HL-60 (cell line): ENCODE results near the gene GLYR1.
"Not testable (repeated sequence)": the region's sequence is repeated elsewhere in the genome, so short reads cannot be mapped to it uniquely, and the experiment has no call there.

ENCODE experiments used
- DNase-seq, 2 experiments: peaks; one replicate each; pipeline ENCODE4 v3.0.0-alpha.2; 2010 to 2020; ENCODE audit warnings: low read depth in 1 of 2, low spot score in 1 of 2
- H3K27ac ChIP-seq: fragments of 250-450 bp; sonication (Bioruptor Pico); replicated peaks from 2 replicates; pipeline ENCODE4 v1.5.1; 2020; ENCODE audit warnings: mild to moderate bottlenecking, moderate library complexity
- H3K27me3 ChIP-seq: fragments of 250-450 bp; sonication (Bioruptor Pico); 2 replicates; pipeline ENCODE4 v1.5.1; 2021; ENCODE audit warnings: mild to moderate bottlenecking, moderate library complexity; ENCODE audit not compliant: insufficient read depth, poor library complexity, severe bottlenecking
- H3K4me3 ChIP-seq: replicated peaks from 2 replicates; pipeline ENCODE4 v1.5.1; 2011; ENCODE audit warnings: mild to moderate bottlenecking, control low read depth, low read length; ENCODE audit not compliant: insufficient read depth
- CTCF ChIP-seq: IDR thresholded peaks from one replicate; pipeline ENCODE4 v1.5.1; 2011; ENCODE audit warnings: low read length, control low read depth, inconsistent platforms; ENCODE audit not compliant: insufficient read depth
- GABPA ChIP-seq: IDR thresholded peaks from 2 replicates; pipeline ENCODE4 v1.6.1; 2012; ENCODE audit warnings: low read depth
- POLR2AphosphoS5 ChIP-seq: IDR thresholded peaks from 2 replicates; pipeline ENCODE4 v1.6.1; 2012; ENCODE audit warnings: low read depth
- REST ChIP-seq: IDR thresholded peaks from 2 replicates; pipeline ENCODE4 v1.6.1; 2012; ENCODE audit warnings: low read depth; ENCODE audit not compliant: insufficient replicate concordance
- SPI1 ChIP-seq: IDR thresholded peaks from 2 replicates; pipeline ENCODE4 v1.6.1; 2012; ENCODE audit warnings: low read depth, mild to moderate bottlenecking, borderline replicate concordance

GLYR1 gene

GRCh38 chr16:4785758-4786433 is 61.2 kb downstream of the GLYR1 start:
- Histone ChIP-seq H3K4me3 (no peak overlapping the region), H3K27ac (no peak overlapping the region), H3K27me3 (no peaks in the 10 kb centered on the region)
- TF ChIP-seq GABPA: no peak
- no peak for TF ChIP-seq CTCF
- TF ChIP-seq REST: no peak
- TF ChIP-seq POLR2AphosphoS5: no peak
- TF ChIP-seq SPI1: no peak
- DNase-seq: no peak

GRCh38 chr16:4784444-4784987 is 62.6 kb downstream of the GLYR1 start:
- not testable (repeated sequence) for H3K27me3 ChIP-seq, H3K4me3 ChIP-seq, H3K27ac ChIP-seq, DNase-seq

- TF ChIP-seq SPI1 (no peak), CTCF (no peak), POLR2AphosphoS5 (no peak), GABPA (no peak), REST (no peak)
- H3K27me3 ChIP-seq: no peaks in the 10 kb centered on the region
- no peak overlapping the region for H3K4me3 ChIP-seq
- DNase-seq: no peak
- no peak overlapping the region for H3K27ac ChIP-seq
These were observed 63.1 kb downstream of the GLYR1 start for GRCh38 chr16:4783951-4784336.

DNA sequence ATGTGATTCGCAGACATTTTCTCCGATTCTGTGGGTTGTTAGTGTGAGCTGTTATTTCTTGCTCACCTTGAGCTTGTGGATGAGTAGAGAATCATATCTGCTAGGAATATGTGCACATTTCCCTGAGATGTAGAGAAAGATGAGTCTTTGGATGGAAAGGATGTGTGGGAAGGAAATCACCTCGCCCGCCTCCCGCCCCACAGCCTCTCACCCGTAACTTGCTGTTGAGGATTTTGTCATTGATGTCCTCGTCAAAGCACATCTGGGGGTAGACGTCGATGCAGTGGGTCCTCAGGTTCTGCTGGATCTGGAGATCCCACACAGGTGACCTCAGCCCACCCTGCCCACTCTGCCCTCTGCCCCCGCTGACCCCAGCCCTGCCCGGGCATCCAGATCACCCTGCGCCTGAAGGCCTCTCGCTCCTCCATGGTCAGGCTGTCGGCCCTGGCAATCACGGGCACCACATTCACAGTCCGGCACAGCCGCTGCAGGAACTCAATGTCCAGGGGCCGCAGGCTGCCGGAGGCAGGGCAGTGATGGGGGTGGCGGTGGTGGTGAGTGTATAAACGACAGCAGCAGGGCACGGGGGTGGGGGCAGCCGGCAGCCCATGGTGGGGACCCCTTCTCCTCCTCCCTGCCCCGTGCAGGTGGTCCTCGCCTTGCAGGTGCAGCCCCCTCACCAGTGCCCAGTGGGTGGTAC is 63.7 kb downstream of the GLYR1 start:
- no peak for TF ChIP-seq POLR2AphosphoS5
- no peak for TF ChIP-seq SPI1
- no peak for TF ChIP-seq CTCF
- no peak for TF ChIP-seq GABPA
- no peak for TF ChIP-seq REST
- Histone ChIP-seq H3K27ac (no peak overlapping the region), H3K27me3 (no peaks in the 10 kb centered on the region), H3K4me3 (no peak overlapping the region)
- no peak for DNase-seq
